Measurements from ENCODE around the gene C1orf94.

GRCh38 chr1:34190692-34191091 is 14.0 kb downstream of the C1orf94 start:
- TF ChIP-seq CTCF (conservative IDR thresholded peaks at IDR 0.05; ENCODE audit: low read depth in 2 of 2) (no peak), REST (IDR thresholded peaks at IDR 0.05; ENCODE audit: unreplicated experiment) (no peak), EZH2 (IDR thresholded peaks at IDR 0.05; ENCODE audit: low read depth, unreplicated experiment) (no peak), NANOG (IDR thresholded peaks at IDR 0.05; ENCODE audit: borderline replicate concordance) (no peak), POLR2AphosphoS5 (IDR thresholded peaks at IDR 0.05; ENCODE audit: low read depth) (no peak), EZH2phosphoT487 (IDR thresholded peaks at IDR 0.05; ENCODE audit: unreplicated experiment) (no peak), CREB1 (CRISPR knock-in tag; IDR thresholded peaks at IDR 0.05; ENCODE audit: low read depth) (no peak), JUNB (IDR thresholded peaks at IDR 0.05; ENCODE audit: unreplicated experiment) (no peak), STAT1 (IDR thresholded peaks at IDR 0.05; ENCODE audit: unreplicated experiment) (no peak), ZNF114 (CRISPR knock-in tag; IDR thresholded peaks at IDR 0.05) (no peak), ETS1 (IDR thresholded peaks at IDR 0.05) (no peak)

Measured in GM23338 (cell line).